H9 (cell line): Measurements from ENCODE around the gene MAST4. TPM values are rescaled to one million over a fixed set of nuclear protein-coding genes. Genes with fewer than 3 reads are reported as not detected.

Source experiments
- DNase-seq: peaks from one replicate; pipeline ENCODE4 v3.0.0-alpha.2; 2017
- H2AFZ ChIP-seq: one replicate; pipeline ENCODE4 v1.6.1; 2013; ENCODE audit warnings: mild to moderate bottlenecking, low read length, control low read depth, moderate library complexity
- H2AK5ac ChIP-seq: 2 replicates; pipeline ENCODE4 v1.6.1; 2013; ENCODE audit warnings: low read length, control low read depth, mixed read lengths; ENCODE audit not compliant: insufficient read length
- H2BK120ac ChIP-seq: one replicate; pipeline ENCODE4 v1.6.1; 2013; ENCODE audit warnings: low read depth, mild to moderate bottlenecking, low read length, control low read depth, inconsistent platforms; ENCODE audit not compliant: poor library complexity, severe bottlenecking
- H2BK12ac ChIP-seq: 2 replicates; pipeline ENCODE4 v1.6.1; 2013; ENCODE audit warnings: low read length, control low read depth, mixed read lengths, low read depth; ENCODE audit not compliant: insufficient read length
- H2BK15ac ChIP-seq: 2 replicates; pipeline ENCODE4 v1.6.1; 2013; ENCODE audit warnings: low read depth, low read length, control low read depth
- H2BK20ac ChIP-seq: one replicate; pipeline ENCODE4 v1.6.1; 2013; ENCODE audit warnings: low read depth, mild to moderate bottlenecking, low read length, control low read depth, inconsistent platforms; ENCODE audit not compliant: poor library complexity, severe bottlenecking
- H2BK5ac ChIP-seq: 2 replicates; pipeline ENCODE4 v1.6.1; 2013; ENCODE audit warnings: low read length, control low read depth, mixed read lengths; ENCODE audit not compliant: insufficient read length
- H3K14ac ChIP-seq: 2 replicates; pipeline ENCODE4 v1.6.1; 2013; ENCODE audit warnings: low read length, control low read depth; ENCODE audit not compliant: insufficient read depth
- H3K18ac ChIP-seq: 2 replicates; pipeline ENCODE4 v1.6.1; 2013; ENCODE audit warnings: low read depth, mild to moderate bottlenecking, mixed read lengths, low read length, control low read depth; ENCODE audit not compliant: insufficient read length
- H3K23ac ChIP-seq: 2 replicates; pipeline ENCODE4 v1.6.1; 2013; ENCODE audit warnings: low read length, control low read depth, mixed read lengths, low read depth; ENCODE audit not compliant: insufficient read length
- H3K23me2 ChIP-seq: 2 replicates; pipeline ENCODE4 v1.6.1; 2013; ENCODE audit warnings: low read depth, mild to moderate bottlenecking, mixed read lengths, low read length, control low read depth; ENCODE audit not compliant: insufficient read length, poor library complexity, severe bottlenecking
- H3K27ac ChIP-seq: 2 replicates; pipeline ENCODE4 v1.5.1; 2013; ENCODE audit warnings: low read length, control low read depth, mixed read lengths, low read depth; ENCODE audit not compliant: insufficient read length
- H3K27me3 ChIP-seq: 2 replicates; pipeline ENCODE4 v1.6.1; 2013; ENCODE audit warnings: low read length, control low read depth, inconsistent platforms; ENCODE audit not compliant: insufficient read depth
- H3K4ac ChIP-seq: 2 replicates; pipeline ENCODE4 v1.6.1; 2013; ENCODE audit warnings: low read depth, mild to moderate bottlenecking, control low read depth, inconsistent platforms, low read length, moderate library complexity
- H3K4me1 ChIP-seq: 2 replicates; pipeline ENCODE4 v1.6.1; 2013; ENCODE audit warnings: low read length, control low read depth, inconsistent platforms; ENCODE audit not compliant: insufficient read depth
- H3K4me2 ChIP-seq: 2 replicates; pipeline ENCODE4 v1.6.1; 2013; ENCODE audit warnings: low read length, control low read depth, mixed read lengths; ENCODE audit not compliant: insufficient read length, insufficient read depth
- H3K56ac ChIP-seq: 2 replicates; pipeline ENCODE4 v1.6.1; 2013; ENCODE audit warnings: low read depth, mild to moderate bottlenecking, mixed read lengths, low read length, control low read depth; ENCODE audit not compliant: insufficient read length
- H3K79me1 ChIP-seq: 2 replicates; pipeline ENCODE4 v1.6.1; 2013; ENCODE audit warnings: low read depth, mild to moderate bottlenecking, moderate library complexity, low read length, control low read depth, inconsistent platforms; ENCODE audit not compliant: insufficient read depth, poor library complexity, severe bottlenecking
- H3K79me2 ChIP-seq: 2 replicates; pipeline ENCODE4 v1.6.1; 2013; ENCODE audit warnings: low read length, control low read depth, inconsistent platforms; ENCODE audit not compliant: insufficient read depth
- H3K9ac ChIP-seq: 2 replicates; pipeline ENCODE4 v1.6.1; 2013; ENCODE audit warnings: low read length, control low read depth, mixed read lengths; ENCODE audit not compliant: insufficient read length; ENCODE audit errors: extremely low read depth
- H3K9me3 ChIP-seq: one replicate; pipeline ENCODE4 v1.6.1; 2013; ENCODE audit warnings: low read depth, low read length, inconsistent platforms; ENCODE audit not compliant: control insufficient read depth
- H3T11ph ChIP-seq: one replicate; pipeline ENCODE4 v1.6.1; 2013; ENCODE audit warnings: mild to moderate bottlenecking, low read length, control low read depth, inconsistent platforms
- H4K20me1 ChIP-seq: one replicate; pipeline ENCODE4 v1.6.1; 2013; ENCODE audit not compliant: control insufficient read depth, insufficient read length, insufficient read depth
- H4K5ac ChIP-seq: 2 replicates; pipeline ENCODE4 v1.6.1; 2013; ENCODE audit warnings: low read depth, mild to moderate bottlenecking, mixed read lengths, low read length, control low read depth; ENCODE audit not compliant: insufficient read length
- H4K8ac ChIP-seq: replicated peaks from 2 replicates; pipeline ENCODE4 v1.6.1; 2013; ENCODE audit warnings: low read length, control low read depth, mixed read lengths, low read depth; ENCODE audit not compliant: insufficient read length
- H4K91ac ChIP-seq: 2 replicates; pipeline ENCODE4 v1.6.1; 2013; ENCODE audit warnings: low read depth, mild to moderate bottlenecking, moderate library complexity, mixed read lengths, low read length, control low read depth; ENCODE audit not compliant: insufficient read length
- H3K27ac Mint-ChIP-seq, 3 experiments: 2 replicates in 2 of 3; 3 replicates in 1 of 3; pipeline ENCODE4 v1.8.0; 2020 to 2021; ENCODE audit warnings: mixed read lengths in 3 of 3, mild to moderate bottlenecking in 1 of 3, moderate library complexity in 1 of 3
- H3K27me3 Mint-ChIP-seq: 2 replicates; pipeline ENCODE4 v1.8.0; 2021; ENCODE audit warnings: low read depth, mild to moderate bottlenecking, moderate library complexity, mixed read lengths
- H3K36me3 Mint-ChIP-seq, 3 experiments: 2 replicates in 2 of 3; 3 replicates in 1 of 3; pipeline ENCODE4 v1.8.0; 2020 to 2021; ENCODE audit warnings: low read depth in 3 of 3, mixed read lengths in 3 of 3; ENCODE audit not compliant: insufficient read depth in 1 of 3
- H3K4me1 Mint-ChIP-seq, 2 experiments: 2 replicates each; pipeline ENCODE4 v1.8.0; 2020; ENCODE audit warnings: mixed read lengths in 2 of 2
- H3K4me3 Mint-ChIP-seq, 2 experiments: 2 replicates in 1 of 2; 3 replicates in 1 of 2; pipeline ENCODE4 v1.8.0; 2020 to 2021; ENCODE audit warnings: mild to moderate bottlenecking in 2 of 2, mixed read lengths in 2 of 2, moderate library complexity in 1 of 2
- H3K9me3 Mint-ChIP-seq, 2 experiments: 2 replicates in 1 of 2; 3 replicates in 1 of 2; pipeline ENCODE4 v1.8.0; 2020; ENCODE audit warnings: mild to moderate bottlenecking in 2 of 2, mixed read lengths in 2 of 2, moderate library complexity in 1 of 2
- WGBS: extraction: QIAGEN DNeasy Blood & Tissue Kit; methylation state at CpG from one replicate; pipeline ENCODE4 v1.1.7; 2013; ENCODE audit warnings: missing lambda C conversion rate, low lambda C conversion rate, mixed read lengths; ENCODE audit not compliant: insufficient read length; ENCODE audit errors: extremely low coverage; 5-methylcytosine and 5-hydroxymethylcytosine counted together
- total RNA-seq: library from RNA; stranded (reverse); gene quantifications from 2 replicates; pipeline ENCODE4 v1.2.1, GENCODE V29; 2021
- TF ChIP-seq, protein P1 (sequence below): fragments of 200-600 bp; sonication (generic); conservative IDR thresholded peaks from 3 replicates; pipeline ENCODE4 v1.8.0; 2021; ENCODE audit warnings: antibody characterized with exemption, mild to moderate bottlenecking

Gene MAST4
- total RNA-seq, 1 experiment from 2014 or later, result 3.7 TPM

DNA sequence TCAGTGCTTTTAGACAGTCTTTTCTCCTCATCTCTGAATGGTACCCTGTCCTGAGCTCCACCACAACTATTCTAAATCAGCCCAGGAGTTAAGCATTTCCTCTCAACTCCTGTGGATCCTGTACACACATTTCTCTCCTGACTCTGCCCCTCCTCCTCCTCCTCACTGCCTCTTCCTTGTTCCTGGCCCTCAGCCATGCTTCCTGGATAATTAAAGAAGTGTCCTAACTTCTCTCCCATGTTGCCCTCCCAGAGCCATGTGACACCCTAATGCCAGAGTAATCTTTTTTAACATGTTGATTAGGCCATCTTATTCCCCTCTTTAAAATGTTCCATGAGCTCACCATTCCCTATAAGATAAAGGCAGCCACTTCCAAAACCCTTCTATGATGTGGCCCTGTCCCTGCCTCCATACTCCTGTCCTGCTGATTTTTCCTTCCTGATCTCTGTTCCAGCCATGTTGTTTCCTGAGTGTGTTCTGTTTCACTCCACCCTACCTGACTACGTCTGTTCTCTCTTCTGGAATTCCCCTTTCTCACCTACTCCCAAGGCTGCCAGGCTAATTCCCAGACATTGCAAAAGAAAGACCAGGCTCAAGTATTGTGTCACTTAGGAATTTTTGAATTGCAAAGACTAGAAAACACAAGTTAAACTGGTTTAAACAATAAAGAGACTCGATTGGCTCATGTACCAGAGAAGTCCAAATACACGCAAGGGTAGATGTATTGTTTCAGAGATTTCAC, 295.2 kb downstream of the MAST4 start:
- H3K36me3 Mint-ChIP-seq, result no peaks in the 10 kb centered on the region
- Histone ChIP-seq H3K27ac (no peak overlapping the region), H2BK20ac (no peak overlapping the region), H2BK15ac (no peak overlapping the region), H3K18ac (no peak overlapping the region), H3K4me2 (no peak overlapping the region), H3K9ac (no peak overlapping the region), H3K27me3 (no peaks in the 10 kb centered on the region), H3K79me2 (no peaks in the 10 kb centered on the region), H3K56ac (no peak overlapping the region), H4K8ac (no peak overlapping the region), H3K79me1 (no peaks in the 10 kb centered on the region), H3K23ac (no peak overlapping the region), H3K23me2 (no peaks in the 10 kb centered on the region), H2BK12ac (no peak overlapping the region), H2AFZ (no peak overlapping the region), H2BK5ac (no peak overlapping the region), H3T11ph (no peak overlapping the region), H3K4me1 (peaks cover 6% of the 10 kb centered on the region; the same call in 1 of the 2 replicates), H4K91ac (no peak overlapping the region), H2AK5ac (no peak overlapping the region), H3K9me3 (no peaks in the 10 kb centered on the region), H3K4ac (no peak overlapping the region), H3K14ac (no peak overlapping the region), H2BK120ac (no peak overlapping the region), H4K5ac (no peak overlapping the region), H4K20me1 (no peaks in the 10 kb centered on the region)
- H3K27ac Mint-ChIP-seq, result 0 out of 7 replicates have a peak overlapping the region, but pooled peaks of 1 of the 3 experiments have one; percentile 2
- no peak overlapping the region for H3K4me3 Mint-ChIP-seq
- no peaks in the 10 kb centered on the region for H3K9me3 Mint-ChIP-seq
- H3K27me3 Mint-ChIP-seq, result peaks cover 21% of the 10 kb centered on the region
- H3K4me1 Mint-ChIP-seq, result peaks cover 13 to 15% of the 10 kb centered on the region in 2 experiments
- no peak for DNase-seq
- TF ChIP-seq, protein P1, sequence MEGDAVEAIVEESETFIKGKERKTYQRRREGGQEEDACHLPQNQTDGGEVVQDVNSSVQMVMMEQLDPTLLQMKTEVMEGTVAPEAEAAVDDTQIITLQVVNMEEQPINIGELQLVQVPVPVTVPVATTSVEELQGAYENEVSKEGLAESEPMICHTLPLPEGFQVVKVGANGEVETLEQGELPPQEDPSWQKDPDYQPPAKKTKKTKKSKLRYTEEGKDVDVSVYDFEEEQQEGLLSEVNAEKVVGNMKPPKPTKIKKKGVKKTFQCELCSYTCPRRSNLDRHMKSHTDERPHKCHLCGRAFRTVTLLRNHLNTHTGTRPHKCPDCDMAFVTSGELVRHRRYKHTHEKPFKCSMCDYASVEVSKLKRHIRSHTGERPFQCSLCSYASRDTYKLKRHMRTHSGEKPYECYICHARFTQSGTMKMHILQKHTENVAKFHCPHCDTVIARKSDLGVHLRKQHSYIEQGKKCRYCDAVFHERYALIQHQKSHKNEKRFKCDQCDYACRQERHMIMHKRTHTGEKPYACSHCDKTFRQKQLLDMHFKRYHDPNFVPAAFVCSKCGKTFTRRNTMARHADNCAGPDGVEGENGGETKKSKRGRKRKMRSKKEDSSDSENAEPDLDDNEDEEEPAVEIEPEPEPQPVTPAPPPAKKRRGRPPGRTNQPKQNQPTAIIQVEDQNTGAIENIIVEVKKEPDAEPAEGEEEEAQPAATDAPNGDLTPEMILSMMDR, result no peak
- no CpG with 5 or more reads among the region's 3 CpGs for WGBS
